Activated gamma-delta T cell (primary cell): ENCODE measurements around the gene SUCNR1.
"Not testable (repeated sequence)": the region's sequence is repeated elsewhere in the genome, so short reads cannot be mapped to it uniquely, and the experiment has no call there.

Experiments used
- DNase-seq: peaks from one replicate; lab custom pipeline; 2025; lab: John Stamatoyannopoulos, UW
- total RNA-seq, 2 donors: gene quantifications; one replicate each; lab custom pipeline; 2026; lab: John Stamatoyannopoulos, UW

Gene SUCNR1, protein sequence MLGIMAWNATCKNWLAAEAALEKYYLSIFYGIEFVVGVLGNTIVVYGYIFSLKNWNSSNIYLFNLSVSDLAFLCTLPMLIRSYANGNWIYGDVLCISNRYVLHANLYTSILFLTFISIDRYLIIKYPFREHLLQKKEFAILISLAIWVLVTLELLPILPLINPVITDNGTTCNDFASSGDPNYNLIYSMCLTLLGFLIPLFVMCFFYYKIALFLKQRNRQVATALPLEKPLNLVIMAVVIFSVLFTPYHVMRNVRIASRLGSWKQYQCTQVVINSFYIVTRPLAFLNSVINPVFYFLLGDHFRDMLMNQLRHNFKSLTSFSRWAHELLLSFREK
- 0.10 to 0.13 reads per million in 2 donors for total RNA-seq

DNA sequence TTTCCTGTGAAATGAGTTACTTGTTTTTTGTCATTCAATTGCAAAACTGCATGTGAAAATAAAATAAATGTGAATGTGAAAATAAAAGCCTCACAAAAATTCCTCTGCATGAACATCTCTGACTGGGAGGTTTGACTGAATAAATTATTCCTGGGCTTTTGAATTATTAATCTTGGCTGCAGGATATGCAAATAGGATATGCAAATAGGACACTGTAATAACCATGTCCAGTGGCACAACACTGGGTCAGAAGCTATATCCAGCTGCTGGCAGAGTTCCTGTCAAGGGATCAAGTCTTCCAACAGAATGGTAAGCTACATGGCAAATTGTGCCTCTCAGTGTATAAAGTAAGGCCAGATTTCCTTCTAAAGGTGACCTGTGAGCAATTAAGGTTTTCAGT is at the start of gene SUCNR1:
TSS of gene SUCNR1 (plus strand) at position 246 of the 400 bp plus-strand sequence. CDS start 6,250 bp downstream, outside the sequence.
- DNase-seq = no peak

DNA sequence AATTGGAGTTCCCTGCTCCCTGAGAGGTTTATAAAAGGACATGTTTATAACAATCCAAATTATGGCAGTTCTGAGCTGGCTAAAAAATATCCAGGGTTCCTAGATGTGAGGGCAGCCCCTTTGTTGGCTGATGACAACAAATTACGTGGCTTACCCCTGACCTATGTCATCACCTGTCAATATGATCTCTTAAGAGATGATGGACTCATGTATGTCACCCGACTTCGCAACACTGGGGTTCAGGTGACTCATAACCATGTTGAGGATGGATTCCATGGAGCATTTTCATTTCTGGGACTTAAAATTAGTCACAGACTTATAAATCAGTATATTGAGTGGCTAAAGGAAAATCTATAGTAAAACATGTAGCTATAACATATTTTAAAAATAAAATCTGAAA is 45.6 kb upstream of the SUCNR1 start:
- DNase-seq = no peak

DNA sequence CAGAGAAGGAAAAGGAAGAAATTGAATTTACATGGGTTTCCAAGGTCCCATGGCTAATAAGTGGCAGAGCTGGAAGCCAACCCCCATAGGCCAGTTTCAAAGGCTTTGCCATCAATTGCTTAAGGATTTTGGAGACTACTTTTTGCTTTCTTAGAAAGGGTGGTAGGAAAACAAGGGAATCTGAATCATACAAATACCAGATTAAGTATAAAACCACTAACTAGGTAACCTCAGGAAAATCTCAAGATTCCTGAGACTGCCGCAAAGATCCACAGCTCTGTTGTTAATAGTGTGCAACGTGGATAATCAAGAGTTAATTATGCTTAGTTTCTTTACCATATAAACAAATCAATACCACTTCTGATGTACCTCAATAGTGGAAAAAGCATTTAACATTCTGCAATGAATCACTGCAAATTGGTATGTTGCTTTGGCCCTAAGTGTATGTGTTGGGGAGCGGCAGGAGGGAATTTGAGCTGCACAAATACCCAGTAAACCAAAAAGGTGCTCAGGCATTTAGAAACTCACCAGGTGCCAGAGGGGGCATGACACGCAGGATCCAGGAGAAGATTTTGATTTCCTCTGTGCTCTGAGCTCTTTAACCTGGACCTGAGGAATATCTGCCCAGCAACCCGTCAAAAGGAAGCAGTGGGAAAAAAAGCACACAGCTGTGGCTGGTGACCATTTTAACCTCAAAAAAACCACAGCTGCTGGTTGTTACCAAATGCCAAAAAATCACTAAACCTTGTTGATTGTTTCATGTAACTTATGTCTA is 37.5 kb upstream of the SUCNR1 start:
- no peak for DNase-seq

DNA sequence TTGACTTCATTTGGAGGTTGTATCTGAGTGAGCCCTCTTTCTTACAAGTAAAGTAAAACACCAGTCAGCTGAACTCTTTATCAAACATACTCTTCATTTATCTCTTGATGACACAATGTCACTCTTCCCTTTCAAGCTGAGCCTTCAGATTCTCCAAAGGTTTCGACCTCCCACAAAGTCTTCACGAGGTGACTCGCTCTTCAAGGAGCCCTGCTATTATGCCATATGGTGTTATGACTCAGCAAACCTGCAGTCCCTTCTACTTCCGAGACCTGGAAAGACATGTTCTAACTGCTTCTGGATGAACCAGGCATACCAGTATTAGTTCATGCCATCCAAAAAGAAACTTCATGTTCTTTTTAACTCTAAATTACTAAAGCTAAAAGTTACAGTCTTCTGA is 36.4 kb upstream of the SUCNR1 start:
- DNase-seq = no peak

DNA sequence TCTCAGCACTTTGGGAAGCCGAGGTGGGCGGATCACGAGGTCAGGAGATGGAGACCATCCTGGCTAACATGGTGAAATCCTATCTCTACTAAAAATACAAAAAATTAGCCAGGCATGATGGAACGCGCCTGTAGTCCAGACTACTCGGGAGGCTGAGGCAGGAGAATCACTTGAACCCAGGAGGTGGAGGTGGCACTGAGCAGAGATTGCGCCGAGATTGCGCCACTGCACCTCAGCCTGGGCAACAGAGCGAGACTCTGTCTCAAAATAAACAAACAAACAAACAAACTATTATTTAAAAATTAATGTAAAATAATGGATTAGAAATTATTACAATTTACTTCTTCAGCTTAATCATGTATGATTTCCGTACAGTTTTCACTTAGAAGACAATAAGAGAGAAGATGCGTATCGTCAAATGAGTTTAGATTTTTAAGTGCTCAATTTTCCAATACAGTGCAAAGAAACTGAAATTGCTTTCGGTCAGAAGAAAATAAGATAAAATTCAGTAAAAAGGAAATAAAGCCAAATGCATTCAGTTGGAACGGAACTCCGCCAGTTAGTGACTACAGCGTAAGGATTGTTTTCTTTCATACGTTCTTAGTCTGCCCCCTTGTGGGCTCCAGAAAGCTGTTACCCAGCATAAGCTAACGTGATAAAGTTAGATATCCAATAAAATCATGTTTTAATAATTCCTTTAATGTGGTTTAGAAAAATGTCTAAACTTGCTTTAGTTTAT is 34.7 kb upstream of the SUCNR1 start:
- no peak for DNase-seq

DNA sequence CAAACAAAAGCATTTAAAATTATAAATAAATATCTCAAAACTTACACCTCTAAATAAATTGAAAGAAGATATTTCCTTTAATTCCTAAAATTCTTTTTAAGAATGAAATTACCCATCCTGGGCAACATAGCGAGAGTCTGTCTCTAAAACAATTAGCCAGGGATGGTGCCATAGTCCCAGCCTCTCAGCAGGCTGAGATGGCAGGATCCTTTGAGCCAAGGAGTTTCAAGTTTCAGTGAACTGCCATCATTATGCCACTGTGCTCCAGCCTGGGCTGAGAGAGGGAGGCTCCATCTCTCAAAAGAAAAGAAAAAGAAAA is 34.2 kb upstream of the SUCNR1 start:
- no peak for DNase-seq

DNA sequence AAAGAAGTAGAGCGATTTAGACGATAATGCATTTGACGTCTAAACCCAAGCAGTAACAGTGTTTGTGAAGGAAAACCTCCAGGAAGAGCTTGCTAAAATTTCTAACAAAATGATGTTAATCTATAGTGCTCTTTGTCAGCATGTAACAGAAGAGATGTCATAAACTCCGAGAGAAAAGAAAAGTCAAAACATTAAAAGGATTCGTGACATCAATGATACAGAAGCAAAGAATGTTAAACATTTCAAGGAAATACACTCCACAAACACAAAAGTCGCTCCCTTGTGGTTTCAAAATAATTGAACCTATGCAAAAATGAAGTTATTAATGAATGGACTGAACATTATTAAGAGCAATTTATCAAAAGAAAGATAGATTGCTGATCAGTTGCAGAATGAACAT is 31.6 kb upstream of the SUCNR1 start:
- no peak for DNase-seq

DNA sequence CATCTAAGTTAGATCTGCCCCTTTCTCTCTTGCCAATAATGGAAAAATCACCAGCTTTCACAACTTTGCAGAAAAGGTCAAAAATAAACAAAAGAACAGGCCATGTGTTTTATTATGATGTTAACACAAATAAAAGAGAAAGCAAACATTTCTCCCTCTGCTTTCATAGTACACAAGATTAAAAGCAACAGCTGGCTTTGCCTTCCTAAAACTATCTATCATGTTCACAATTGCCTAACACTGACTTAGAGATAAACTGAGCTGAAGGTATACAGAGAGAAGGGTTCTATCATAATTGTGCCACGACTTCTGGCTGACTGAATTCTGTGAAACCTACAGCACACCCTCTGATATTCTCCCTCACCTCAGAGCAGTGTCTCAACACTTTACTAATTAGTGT is 30.2 kb upstream of the SUCNR1 start:
- no peak for DNase-seq

DNA sequence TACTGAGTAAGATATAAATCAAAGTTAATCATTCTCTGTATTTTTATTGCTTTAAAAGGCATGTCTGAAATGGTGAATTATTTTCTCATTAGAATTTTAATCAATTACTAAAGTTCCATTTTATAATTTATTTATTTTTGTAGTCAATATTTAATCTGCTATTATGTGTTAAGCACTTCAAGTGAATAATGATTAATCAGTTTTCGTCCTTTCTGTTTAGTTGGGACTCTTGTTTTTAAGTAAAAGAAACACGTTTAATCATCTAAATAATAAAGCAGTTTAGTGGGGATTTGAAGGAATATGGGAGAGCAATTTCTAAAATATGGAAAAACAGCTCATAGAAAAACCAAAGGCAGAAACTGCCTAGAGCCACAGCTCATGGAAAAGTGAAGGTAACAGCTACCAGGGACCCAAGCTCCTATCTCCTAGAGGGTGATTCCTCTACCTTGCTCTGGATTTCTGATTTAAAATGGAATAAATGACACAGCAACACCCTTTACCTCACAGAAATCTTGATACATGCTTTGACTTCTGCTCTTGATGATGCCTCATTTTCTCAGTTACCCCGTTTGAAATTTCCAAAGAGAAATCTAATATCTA is 28.0 kb upstream of the SUCNR1 start:
- no peak for DNase-seq

DNA sequence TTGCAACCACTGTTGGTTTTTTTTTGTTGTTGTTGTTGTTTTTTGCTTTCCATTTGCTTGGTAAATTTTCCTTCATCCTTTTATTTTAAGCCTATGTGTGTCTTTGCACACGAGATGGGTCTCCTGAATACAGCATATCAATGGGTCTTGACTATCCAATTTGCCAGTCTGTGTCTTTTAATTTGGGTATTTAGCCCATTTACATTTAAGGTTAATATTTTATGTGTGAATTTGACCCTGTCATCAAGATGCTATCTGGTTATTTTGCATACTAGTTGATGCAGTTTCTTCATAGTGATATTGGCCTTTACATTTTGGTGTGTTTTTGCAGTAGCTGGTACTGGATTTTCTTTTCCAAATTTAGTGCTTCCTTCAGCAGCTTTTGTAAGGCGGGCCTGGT is 23.4 kb upstream of the SUCNR1 start:
- DNase-seq = not testable (repeated sequence)

DNA sequence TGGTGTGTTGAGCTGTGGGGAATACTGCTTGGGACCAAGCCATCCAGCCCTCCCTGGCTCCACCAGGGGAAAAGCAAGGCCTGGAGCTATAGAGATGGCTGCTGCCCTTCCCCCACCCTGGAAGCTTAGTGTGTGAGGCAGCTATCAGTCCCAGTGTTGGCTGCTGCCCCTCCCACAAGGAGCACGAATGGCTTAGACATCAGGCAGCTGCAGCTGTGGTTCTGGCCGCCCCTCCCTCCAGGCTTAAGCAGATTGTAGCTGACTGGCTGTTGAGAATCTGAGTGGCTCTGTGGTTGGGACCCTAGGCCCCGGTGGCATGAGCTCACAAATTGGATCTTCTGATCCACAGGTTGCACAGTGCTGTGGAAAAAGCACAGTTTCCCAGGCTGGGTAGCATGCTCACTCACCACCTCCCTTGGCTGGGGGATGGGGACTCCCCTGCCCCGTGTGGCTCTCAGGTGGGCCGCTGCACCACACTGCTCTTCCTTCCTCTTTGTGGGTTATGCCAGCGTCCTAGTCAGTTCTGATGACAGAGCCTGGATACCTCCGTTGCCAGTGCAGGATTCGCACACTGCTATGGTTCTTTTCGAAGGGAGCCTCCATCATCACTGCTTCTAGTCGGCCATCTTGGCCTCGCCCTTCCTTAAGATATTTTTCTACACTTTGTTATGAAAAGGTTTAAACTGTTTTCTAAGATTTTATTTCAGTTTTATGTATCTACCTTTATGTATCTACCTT is 21.2 kb upstream of the SUCNR1 start:
- DNase-seq = no peak

DNA sequence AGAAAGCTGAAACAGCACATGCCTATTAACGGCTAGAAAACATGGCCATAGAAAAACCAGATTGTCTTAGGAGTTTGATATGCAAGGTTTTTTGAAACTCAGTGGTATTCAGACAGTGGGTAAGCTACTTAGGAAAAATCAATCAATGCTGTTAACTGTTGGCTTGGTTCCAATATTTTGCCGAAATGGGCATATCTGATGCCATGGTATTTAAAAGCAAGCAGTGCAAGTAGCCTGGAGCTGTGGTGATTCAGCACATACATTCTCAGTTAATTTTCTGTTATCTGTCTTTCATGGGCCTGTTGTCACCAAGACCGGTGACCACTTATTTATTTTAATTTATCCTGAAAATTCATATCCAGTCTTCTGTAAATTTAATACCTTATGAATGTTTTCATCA is 17.3 kb upstream of the SUCNR1 start:
- DNase-seq = no peak

DNA sequence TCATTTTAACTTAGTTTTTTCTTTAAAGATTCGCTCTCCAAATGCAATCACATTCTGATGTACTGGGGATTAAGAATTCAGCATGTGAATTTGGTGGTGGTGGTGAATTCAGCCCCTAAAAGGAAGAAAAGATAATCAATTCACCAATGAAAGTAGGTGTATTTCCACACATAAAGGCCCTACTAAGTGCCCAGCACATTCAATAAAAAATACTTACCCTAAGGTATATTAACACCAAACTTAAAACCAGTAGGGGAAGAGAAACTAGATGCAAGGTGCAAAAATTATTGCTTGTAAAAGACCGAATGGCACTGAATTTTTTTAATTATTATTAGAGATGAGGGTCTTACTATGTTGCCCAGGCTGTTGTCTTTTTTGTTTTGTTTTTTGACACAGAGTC is 16.8 kb upstream of the SUCNR1 start:
- DNase-seq = no peak

DNA sequence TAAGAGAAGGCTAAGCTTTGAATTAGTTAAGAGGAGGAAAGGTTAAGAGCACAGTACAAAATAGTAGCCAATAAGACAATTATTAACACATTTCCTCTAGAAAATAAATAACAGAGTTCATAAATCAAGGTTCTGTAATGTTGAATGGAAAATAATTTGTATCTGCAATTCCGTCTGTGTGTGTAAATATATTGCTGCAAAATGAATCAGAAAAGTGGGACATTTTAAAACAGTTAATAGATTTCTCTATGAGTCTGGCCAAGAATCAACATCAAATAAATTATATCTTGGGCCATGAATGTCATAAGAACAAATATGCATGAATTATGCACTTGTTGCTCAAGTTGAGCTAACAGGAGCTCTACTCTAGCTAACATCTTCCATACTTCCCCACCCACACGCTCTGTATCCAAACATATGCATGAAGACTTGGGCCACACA is 14.2 kb upstream of the SUCNR1 start:
- no peak for DNase-seq

DNA sequence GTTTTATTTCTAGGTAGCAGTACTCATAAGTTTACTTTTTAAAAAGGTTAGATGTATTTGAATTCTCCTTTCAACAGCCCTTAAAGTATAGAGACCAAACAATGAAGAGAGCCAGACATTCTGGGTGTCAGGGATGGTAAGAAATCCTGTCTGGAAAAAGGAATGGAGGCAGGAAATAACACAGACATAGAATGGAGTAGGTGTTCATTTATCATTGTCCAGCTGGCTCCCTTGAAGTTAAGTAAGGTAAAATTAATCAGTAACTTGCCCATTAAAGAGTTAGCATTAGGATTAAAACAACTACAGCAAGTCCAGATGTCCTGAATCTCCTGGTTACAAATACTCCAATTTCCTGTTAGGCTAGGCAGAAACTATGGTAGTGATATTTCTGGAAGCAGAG is 13.5 kb upstream of the SUCNR1 start:
- no peak for DNase-seq

DNA sequence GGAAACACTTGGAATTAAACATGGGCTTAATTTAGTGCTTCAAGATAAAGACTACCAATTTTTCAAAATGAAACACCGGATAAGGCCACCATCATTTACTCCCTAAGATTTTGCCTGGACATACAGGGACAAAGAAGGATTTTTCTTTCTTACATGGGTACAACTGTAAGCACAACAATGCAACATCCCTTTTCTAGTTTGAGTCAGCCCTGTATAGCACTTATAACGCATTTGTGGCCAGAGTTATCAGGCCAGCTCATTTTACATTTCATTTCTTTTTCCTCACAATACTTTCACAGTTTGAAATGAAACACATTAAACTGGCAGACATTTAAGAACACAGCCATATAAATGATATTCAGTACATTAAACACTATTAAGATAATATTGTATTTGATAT is 9.8 kb upstream of the SUCNR1 start:
- no peak for DNase-seq

DNA sequence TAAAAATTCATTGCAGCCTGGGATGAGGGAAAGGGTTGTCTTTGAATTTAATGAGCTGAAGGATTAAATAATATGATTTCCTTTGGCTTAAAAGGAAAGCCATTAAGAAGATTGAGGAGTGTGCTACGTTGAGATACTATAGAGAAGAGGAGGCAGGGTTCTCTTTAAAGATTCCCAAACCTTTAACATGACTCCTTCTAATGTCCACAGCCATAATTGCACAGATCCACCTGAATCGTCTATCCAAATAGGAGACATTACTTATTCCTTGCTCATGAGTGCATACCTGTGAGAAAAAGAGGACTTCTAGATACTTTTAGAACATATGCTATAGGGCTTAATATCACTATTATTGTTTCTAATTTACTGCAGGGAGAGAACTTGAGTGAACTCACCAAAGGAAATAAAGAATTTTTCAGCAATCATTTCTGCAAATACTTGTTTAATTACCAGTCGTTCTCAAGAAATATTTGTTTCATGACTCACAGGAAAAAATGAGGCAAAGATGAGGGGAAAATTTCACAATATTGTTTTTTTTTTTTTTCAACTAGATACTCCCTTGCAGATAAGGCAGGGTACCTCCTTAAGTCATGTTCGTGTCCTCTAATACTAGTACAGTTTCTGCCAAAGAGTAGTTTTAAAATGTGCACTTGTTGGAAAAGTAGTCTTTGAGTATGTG is 8.9 kb upstream of the SUCNR1 start:
- DNase-seq = no peak

DNA sequence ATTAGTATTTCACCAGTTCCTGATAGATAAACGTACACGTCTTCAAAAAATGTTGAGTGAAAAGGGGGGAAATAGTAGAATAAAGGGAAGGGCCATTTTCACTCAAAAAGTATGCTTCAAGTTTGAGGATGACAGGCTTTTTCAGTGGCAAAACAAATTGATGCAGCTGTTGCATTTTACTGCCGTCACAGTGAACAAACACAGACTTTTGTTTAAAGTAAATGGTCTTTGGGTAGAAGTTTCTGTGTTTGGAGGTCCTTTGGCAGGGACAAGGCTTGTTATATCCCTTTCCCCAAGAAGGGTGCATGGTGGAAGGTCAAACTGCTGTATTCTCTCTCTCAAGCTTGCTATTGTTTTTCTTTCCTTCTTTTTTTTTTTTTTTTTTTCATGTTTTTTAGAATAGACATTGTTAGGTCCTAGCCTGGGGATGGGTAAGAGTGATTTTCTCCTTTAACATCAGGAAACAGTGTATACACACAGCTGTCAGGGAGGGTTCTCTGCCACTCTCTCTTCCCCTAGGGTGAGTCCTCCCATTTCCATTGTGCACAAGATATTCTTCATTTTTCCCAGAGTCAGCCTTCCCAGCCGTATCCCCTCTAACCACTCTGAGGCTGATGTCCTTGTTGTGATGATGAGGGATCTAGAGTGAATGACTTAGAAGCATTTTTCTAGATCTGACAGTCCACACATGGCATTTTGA is 6.6 kb upstream of the SUCNR1 start:
- DNase-seq = no peak

DNA sequence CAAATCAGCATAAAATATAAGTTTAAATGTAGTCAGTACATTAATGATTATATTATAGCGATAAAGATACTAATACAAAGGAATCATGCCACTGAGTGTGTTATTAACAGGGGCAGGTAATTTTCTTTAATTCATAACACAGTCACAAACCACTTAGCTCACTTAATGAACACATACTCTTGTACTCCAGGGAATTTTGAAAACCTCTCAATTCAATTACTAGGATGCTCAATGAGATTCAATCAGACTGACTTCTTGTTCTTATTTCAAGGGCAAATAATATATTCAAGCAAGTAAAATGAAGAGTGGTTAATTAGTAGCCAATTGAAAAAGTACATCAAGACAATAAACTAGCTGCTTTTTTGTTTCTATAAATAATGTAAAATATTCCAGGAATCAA is 5.8 kb upstream of the SUCNR1 start:
- DNase-seq = no peak

DNA sequence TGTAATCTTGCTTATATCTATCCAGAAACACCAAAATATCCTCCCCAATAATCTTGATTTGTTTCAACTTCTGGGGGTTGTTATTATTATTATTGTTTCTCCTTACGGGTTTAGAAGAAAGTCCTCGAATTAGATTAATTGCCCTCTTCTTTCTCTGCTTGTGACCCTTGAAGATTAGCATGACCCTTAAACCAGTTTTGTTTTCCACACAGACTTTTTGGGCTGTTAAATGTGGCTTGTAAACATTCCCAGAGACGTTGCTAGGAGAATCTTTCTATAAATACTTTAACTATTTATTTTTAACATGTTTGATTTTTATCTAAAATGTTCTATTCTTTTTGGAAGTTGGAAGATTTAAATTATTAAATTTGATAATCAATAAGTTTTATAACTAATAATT is 4.3 kb upstream of the SUCNR1 start:
- no peak for DNase-seq
